A549 (cell line): Measurements from ENCODE around the gene E2F1. TPM values are rescaled to one million over a fixed set of nuclear protein-coding genes. Genes with fewer than 3 reads are reported as not detected.

Experiments used
- ATAC-seq, 2 experiments: fragments of 200-7000 bp in 1 of 2; fragments of >200 bp in 1 of 2; cut with Nextera tagmentation in 1 of 2; cut with Tn5 transposase in 1 of 2; 3 replicates each; pipeline versions ENCODE4 v1.8.0 to v1.9.1; 2018 to 2020; ENCODE audit warnings: mild to moderate bottlenecking in 1 of 2, moderate library complexity in 1 of 2
- CTCF ChIA-PET: fragments of 300-600 bp; sonication (Branson Sonifier 250); formaldehyde crosslinking; extraction: SDS; loops from one replicate; lab custom pipeline; 2021; ENCODE audit warnings: antibody characterized with exemption, inconsistent platforms; lab: Yijun Ruan, JAX
- POLR2A ChIA-PET: fragments of 350-600 bp; formaldehyde crosslinking; extraction: SDS; loops from one replicate; lab custom pipeline; 2021; ENCODE audit warnings: antibody characterized with exemption, inconsistent platforms; lab: Yijun Ruan, JAX
- DNase-seq, 2 experiments: peaks; one replicate each; pipeline versions ENCODE4 v3.0.0 to v3.0.0-alpha.2; 2011 to 2016; ENCODE audit warnings: low read depth in 1 of 2, low spot score in 1 of 2
- FAIRE-seq: peaks from 2 replicates; lab custom pipeline; 2011; peaks lifted over from hg19 to GRCh38; lab: Jason Lieb, UNC
- H3K27ac ChIP-seq, 2 experiments: fragments of >200 bp; sonication (Bioruptor Twin); formaldehyde crosslinking; 3 replicates each; pipeline ENCODE4 v1.5.1; 2016 to 2017
- H3K4me1 ChIP-seq: fragments of >200 bp; sonication (Bioruptor Twin); formaldehyde crosslinking; 3 replicates; pipeline ENCODE4 v1.6.1; 2016
- H3K4me2 ChIP-seq: fragments of >200 bp; sonication (Bioruptor Twin); formaldehyde crosslinking; 3 replicates; pipeline ENCODE4 v1.6.1; 2016
- H3K4me3 ChIP-seq: fragments of >200 bp; sonication (Bioruptor Twin); formaldehyde crosslinking; 3 replicates; pipeline ENCODE4 v1.5.1; 2016
- H3K9me3 ChIP-seq: fragments of >200 bp; sonication (Bioruptor Twin); formaldehyde crosslinking; 3 replicates; pipeline ENCODE4 v1.6.1; 2016
- CBX2 ChIP-seq: fragments of 200-600 bp; sonication (generic); IDR thresholded peaks from 2 replicates; pipeline ENCODE4 v1.6.1; 2016; ENCODE audit warnings: low read depth, mild to moderate bottlenecking, borderline replicate concordance
- CEBPB ChIP-seq, 2 experiments: fragments of >200 bp in 1 of 2; sonication (Bioruptor Twin) in 1 of 2; formaldehyde crosslinking in 1 of 2; IDR thresholded peaks; 2 replicates each; pipeline ENCODE4 v1.6.1; 2012 to 2016
- CHD2 ChIP-seq: fragments of 150-350 bp; IDR thresholded peaks from 2 replicates; pipeline ENCODE4 v1.6.1; 2014; ENCODE audit warnings: low read length; ENCODE audit not compliant: partially characterized antibody
- FOSL2 ChIP-seq, 2 experiments: fragments of 450-650 bp in 1 of 2; fragments of >200 bp in 1 of 2; sonication (Bioruptor Twin) in 1 of 2; formaldehyde crosslinking; IDR thresholded peaks; 2 replicates each; pipeline versions ENCODE4 v1.5.0 to v1.6.1; 2016 to 2020; ENCODE audit warnings: mild to moderate bottlenecking in 1 of 2, moderate library complexity in 1 of 2
- GATA3 ChIP-seq: IDR thresholded peaks from 2 replicates; pipeline ENCODE4 v1.6.1; 2012; ENCODE audit warnings: borderline replicate concordance
- JUNB ChIP-seq: fragments of >200 bp; sonication (Bioruptor Twin); formaldehyde crosslinking; IDR thresholded peaks from 2 replicates; pipeline ENCODE4 v1.6.1; 2016
- MAFK ChIP-seq: fragments of 450-650 bp; IDR thresholded peaks from 2 replicates; pipeline ENCODE4 v1.6.1; 2014; ENCODE audit not compliant: partially characterized antibody
- MAZ ChIP-seq: fragments of 150-350 bp; IDR thresholded peaks from 2 replicates; pipeline ENCODE4 v1.6.1; 2014; ENCODE audit warnings: antibody characterized with exemption, low read depth, low read length, borderline replicate concordance
- NR3C1 ChIP-seq: fragments of >200 bp; sonication (Bioruptor Twin); formaldehyde crosslinking; IDR thresholded peaks from 3 replicates; pipeline ENCODE4 v1.6.1; 2017
- PBX3 ChIP-seq: IDR thresholded peaks from 2 replicates; pipeline ENCODE4 v1.6.1; 2012
- POLR2A ChIP-seq: IDR thresholded peaks from 2 replicates; pipeline ENCODE4 v1.6.1; 2012; ENCODE audit warnings: mild to moderate bottlenecking, low read length
- RAD21 ChIP-seq, 2 experiments: fragments of >200 bp in 1 of 2; sonication (Bioruptor Twin) in 1 of 2; formaldehyde crosslinking in 1 of 2; IDR thresholded peaks in 1 of 2; conservative IDR thresholded peaks in 1 of 2; 2 replicates in 1 of 2; 3 replicates in 1 of 2; pipeline ENCODE4 v1.6.1; 2012 to 2018; ENCODE audit warnings: inconsistent platforms in 1 of 2
- SMC3 ChIP-seq: fragments of >200 bp; sonication (Bioruptor Twin); formaldehyde crosslinking; IDR thresholded peaks from 3 replicates; pipeline ENCODE4 v1.6.1; 2018; ENCODE audit warnings: inconsistent platforms
- SREBF2 ChIP-seq: fragments of 450-650 bp; IDR thresholded peaks from 2 replicates; pipeline ENCODE4 v1.6.1; 2014; ENCODE audit warnings: mild to moderate bottlenecking, moderate library complexity
- TP53 ChIP-seq: fragments of 250-450 bp; sonication (Bioruptor Pico); IDR thresholded peaks from 2 replicates; pipeline ENCODE4 v1.5.0; 2021; ENCODE audit warnings: mild to moderate bottlenecking, moderate library complexity
- ZSCAN20 ChIP-seq: fragments of 250-450 bp; sonication (Bioruptor Pico); IDR thresholded peaks from 2 replicates; pipeline ENCODE4 v1.8.0; 2022; ENCODE audit warnings: mild to moderate bottlenecking, moderate library complexity
- WGBS: methylation state at CpG from one replicate; pipeline ENCODE4 v1.1.6; 2017; ENCODE audit errors: missing lambda C conversion rate; 5-methylcytosine and 5-hydroxymethylcytosine counted together
- polyA plus RNA-seq, 4 experiments: library from polyadenylated mRNA; depleted of rRNA in 3 of 4; stranded (reverse); fragments of >200 nt; fragmentation: RNase III in 1 of 4; extraction: RNeasy Plus Mini Kit Qiagen cat#74134 plus additional on column Dnase treatment in 1 of 4; gene quantifications; 2 replicates in 3 of 4; 3 replicates in 1 of 4; pipeline ENCODE4 v1.2.3, GENCODE V29; 2011 to 2017
- TF ChIP-seq, protein P1 (sequence below): IDR thresholded peaks from 2 replicates; pipeline ENCODE4 v1.6.1; 2012; ENCODE audit warnings: low read depth, borderline replicate concordance

Gene E2F1
- polyA plus RNA-seq, 2 of the 4 experiments (the other 2 are of a cell fraction): 17.9 to 35.8 TPM

GRCh38 chr20:33727115-33727479 is 40.9 kb upstream of the E2F1 start:
- no peaks in the 10 kb centered on the region for H3K9me3 ChIP-seq

DNA sequence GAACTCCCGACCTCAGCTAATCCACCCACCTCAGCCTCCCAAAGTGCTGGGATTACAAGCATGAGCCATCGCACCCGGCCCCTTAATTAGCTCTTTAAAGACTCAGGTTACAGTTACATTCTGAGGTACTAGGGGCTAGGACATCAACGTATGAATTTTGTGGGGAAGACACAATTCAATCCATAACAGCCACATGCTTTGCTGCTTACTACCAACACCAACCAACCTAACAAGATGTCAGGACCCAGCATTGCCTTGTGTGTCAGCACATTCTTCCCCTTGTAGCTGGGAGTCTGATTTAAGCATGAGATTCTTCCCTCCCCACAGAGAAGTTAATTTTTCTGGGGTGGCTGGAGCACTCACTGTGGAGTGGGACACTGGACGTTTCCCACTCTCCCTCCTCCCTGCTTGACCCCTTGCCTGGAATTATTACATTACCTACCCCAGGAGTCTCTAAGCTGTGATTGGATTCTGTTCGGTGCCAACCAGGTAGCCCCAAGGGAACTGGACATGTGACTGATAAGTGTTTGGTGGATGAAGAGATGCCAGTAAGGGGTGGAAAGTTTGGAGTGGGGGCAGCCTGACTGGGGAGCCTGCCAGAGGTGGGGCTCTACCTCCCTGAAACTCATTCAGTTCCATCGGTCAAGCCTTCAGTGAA is 39.6 kb upstream of the E2F1 start:
- H3K27ac ChIP-seq: no peak overlapping the region
- POLR2A ChIA-PET: interaction anchor here (1.1 kb wide), 1 partner anchor 11 kb away, joined by 7 read pairs; no protein-coding TSS in a partner anchor
- no peak overlapping the region for H3K4me2 ChIP-seq
- CTCF ChIA-PET: interaction anchor here (1.3 to 1.9 kb wide), 2 partner anchors 11 to 46 kb away, joined by 4 to 5 read pairs; no protein-coding TSS in a partner anchor
- FAIRE-seq: no peak
- H3K4me3 ChIP-seq: no peak overlapping the region
- no peak for ATAC-seq
- no peak for DNase-seq
- WGBS: 75% methylated on average over 7 of the region's 7 CpGs
- no peaks in the 10 kb centered on the region for H3K9me3 ChIP-seq
- no peak for TF ChIP-seq PBX3
- TF ChIP-seq MAFK: no peak
- no peak for TF ChIP-seq CBX2
- no peak for TF ChIP-seq NR3C1
- no peak for TF ChIP-seq RAD21 (conservative IDR thresholded peaks at IDR 0.05 in 1 of 2, IDR thresholded peaks at IDR 0.05 in 1 of 2)
- TF ChIP-seq, all 56 proteins: peak for 0
- 0 out of 3 replicates have a peak, but pooled peaks cover 7% of the 10 kb centered on the region for H3K4me1 ChIP-seq

More at GRCh38 chr20:33727115-33727479, 40.9 kb upstream of the E2F1 start:
- Histone ChIP-seq H3K4me2 (no peak overlapping the region), H3K27ac (no peak overlapping the region)
- FAIRE-seq (no peak), ATAC-seq (no peak)
- 86% methylated on average over 5 of the region's 5 CpGs for WGBS
- CTCF ChIA-PET: interaction anchor here (0.7 to 1.9 kb wide), 4 partner anchors 13 to 299 kb away, joined by 3 to 5 read pairs (median 4); no protein-coding TSS in a partner anchor
- TF ChIP-seq RAD21 (conservative IDR thresholded peaks at IDR 0.05 in 1 of 2, IDR thresholded peaks at IDR 0.05 in 1 of 2) (no peak), MAZ (no peak), POLR2A (no peak), JUNB (no peak), ZSCAN20 (CRISPR knock-in tag) (no peak), TP53 (CRISPR knock-in tag) (no peak), FOSL2 (IDR thresholded peaks at IDR 0.05) (no peak), FOSL2 (CRISPR knock-in tag; IDR thresholded peaks at IDR 0.05) (no peak), GATA3 (no peak), SREBF2 (no peak), CHD2 (no peak)
- TF ChIP-seq, protein P1, sequence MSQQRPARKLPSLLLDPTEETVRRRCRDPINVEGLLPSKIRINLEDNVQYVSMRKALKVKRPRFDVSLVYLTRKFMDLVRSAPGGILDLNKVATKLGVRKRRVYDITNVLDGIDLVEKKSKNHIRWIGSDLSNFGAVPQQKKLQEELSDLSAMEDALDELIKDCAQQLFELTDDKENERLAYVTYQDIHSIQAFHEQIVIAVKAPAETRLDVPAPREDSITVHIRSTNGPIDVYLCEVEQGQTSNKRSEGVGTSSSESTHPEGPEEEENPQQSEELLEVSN: no peak
- TF ChIP-seq, all 56 proteins: peak for 0
- Histone ChIP-seq H3K4me1 (peaks cover 12% of the 10 kb centered on the region; the same call in 2 of the 3 replicates), H3K4me3 (no peak overlapping the region)
- DNase-seq: no peak
- POLR2A ChIA-PET: interaction anchor here (1.1 kb wide), 1 partner anchor 9 kb away, joined by 7 read pairs; no protein-coding TSS in a partner anchor

GRCh38 chr20:33724439-33725094 is 38.4 kb upstream of the E2F1 start:
- no peak for ATAC-seq
- POLR2A ChIA-PET: no interaction called here
- FAIRE-seq: no peak
- CTCF ChIA-PET: no interaction called here
- H3K4me2 ChIP-seq: peak overlapping the region; percentile 31; the same call in 2 of the 3 replicates
- H3K4me1 ChIP-seq: peaks cover 9% of the 10 kb centered on the region; the same call in 1 of the 3 replicates
- no peak for DNase-seq
- peak in 1 of 2 experiments; percentile 5; a peak in 1 of 4 replicates for TF ChIP-seq CEBPB (IDR thresholded peaks at IDR 0.05)
- TF ChIP-seq SMC3: no peak
- no peak overlapping the region for H3K4me3 ChIP-seq
- no peak overlapping the region for H3K27ac ChIP-seq
- H3K9me3 ChIP-seq: no peaks in the 10 kb centered on the region
- 76% methylated on average over 14 of the region's 14 CpGs for WGBS
